HFFc6 (cell line): ENCODE data around the gene KIF26B. TPM values are rescaled to one million over a fixed set of nuclear protein-coding genes. Genes with fewer than 3 reads are reported as not detected.
"Not testable (repeated sequence)": the region's sequence is repeated elsewhere in the genome, so short reads cannot be mapped to it uniquely, and the experiment has no call there.

ENCODE experiments used
- DNase-seq: peaks from one replicate; pipeline ENCODE4 v3.0.0-alpha.2; 2018
- H3K27ac Mint-ChIP-seq: 2 replicates; pipeline ENCODE4 v1.8.0; 2020; ENCODE audit warnings: mild to moderate bottlenecking, mixed read lengths
- H3K27me3 Mint-ChIP-seq: 2 replicates; pipeline ENCODE4 v1.8.0; 2021; ENCODE audit warnings: mild to moderate bottlenecking, moderate library complexity, mixed read lengths; ENCODE audit not compliant: insufficient read depth
- H3K36me3 Mint-ChIP-seq: 2 replicates; pipeline ENCODE4 v1.8.0; 2021; ENCODE audit warnings: low read depth, mixed read lengths
- H3K4me1 Mint-ChIP-seq: 2 replicates; pipeline ENCODE4 v1.8.0; 2020; ENCODE audit warnings: low read depth, mixed read lengths
- H3K4me3 Mint-ChIP-seq: 2 replicates; pipeline ENCODE4 v1.8.0; 2020; ENCODE audit warnings: mild to moderate bottlenecking, moderate library complexity, mixed read lengths
- H3K9me3 Mint-ChIP-seq: 2 replicates; pipeline ENCODE4 v1.8.0; 2020; ENCODE audit warnings: mild to moderate bottlenecking, mixed read lengths
- CTCF ChIP-seq: fragments of 200-600 bp; sonication (generic); IDR thresholded peaks from 2 replicates; pipeline ENCODE4 v1.5.0; 2021; ENCODE audit warnings: antibody characterized with exemption, mild to moderate bottlenecking
- total RNA-seq, 6 experiments: library from RNA; stranded (reverse); fragmentation: NEBNext Ultra II Directional; extraction: Animal tissue kit (Norgen Biotek cat#: 25700); gene quantifications; 2 replicates in 1 of 6; 3 replicates in 5 of 6; pipeline ENCODE4 v1.2.3, GENCODE V29; 2021

KIF26B gene
- total RNA-seq, 6 experiments from 2014 or later, result 4.6 to 7.5 (median 5.5) TPM

- Mint-ChIP-seq H3K9me3 (no peaks in the 10 kb centered on the region), H3K36me3 (0 out of 2 replicates have a peak, but pooled peaks cover 5% of the 10 kb centered on the region), H3K4me1 (0 out of 2 replicates have a peak, but pooled peaks cover 4% of the 10 kb centered on the region), H3K27me3 (no peaks in the 10 kb centered on the region; the same call in 1 of the 2 replicates), H3K27ac (no peak overlapping the region), H3K4me3 (no peak overlapping the region)
- DNase-seq, result no peak
- TF ChIP-seq CTCF, result no peak
Measured at GRCh38 chr1:245397771-245398170, 243.0 kb downstream of the KIF26B start.

- no peak for DNase-seq
- no peak for TF ChIP-seq CTCF
- Mint-ChIP-seq H3K9me3 (no peaks in the 10 kb centered on the region), H3K27ac (no peak overlapping the region), H3K4me3 (no peak overlapping the region), H3K4me1 (0 out of 2 replicates have a peak, but pooled peaks cover 4% of the 10 kb centered on the region), H3K36me3 (0 out of 2 replicates have a peak, but pooled peaks cover 3% of the 10 kb centered on the region), H3K27me3 (no peaks in the 10 kb centered on the region; the same call in 1 of the 2 replicates)
Measured at GRCh38 chr1:245398180-245398579, 243.4 kb downstream of the KIF26B start.

GRCh38 chr1:245401881-245402587 lies 247.2 kb downstream of the KIF26B start:
- H3K27ac Mint-ChIP-seq, result no peak overlapping the region
- H3K27me3 Mint-ChIP-seq, result no peaks in the 10 kb centered on the region; the same call in 1 of the 2 replicates
- no peak overlapping the region for H3K4me3 Mint-ChIP-seq
- H3K36me3 Mint-ChIP-seq, result no peaks in the 10 kb centered on the region
- no peaks in the 10 kb centered on the region for H3K9me3 Mint-ChIP-seq
- no peak for TF ChIP-seq CTCF
- no peaks in the 10 kb centered on the region for H3K4me1 Mint-ChIP-seq
- no peak for DNase-seq

- not testable (repeated sequence) for H3K4me1 Mint-ChIP-seq, H3K27ac Mint-ChIP-seq, DNase-seq, H3K4me3 Mint-ChIP-seq, H3K36me3 Mint-ChIP-seq, H3K9me3 Mint-ChIP-seq, H3K27me3 Mint-ChIP-seq
Measured at GRCh38 chr1:245402998-245403397, 248.2 kb downstream of the KIF26B start.

- TF ChIP-seq CTCF, result no peak
- Mint-ChIP-seq H3K36me3 (no peaks in the 10 kb centered on the region), H3K9me3 (no peaks in the 10 kb centered on the region), H3K27ac (no peak overlapping the region), H3K4me1 (peaks cover 4% of the 10 kb centered on the region; the same call in 1 of the 2 replicates), H3K27me3 (no peaks in the 10 kb centered on the region; the same call in 1 of the 2 replicates), H3K4me3 (no peak overlapping the region)
- no peak for DNase-seq
Measured at GRCh38 chr1:245404527-245404926, 249.7 kb downstream of the KIF26B start.

GRCh38 chr1:245404952-245405351 lies 250.2 kb downstream of the KIF26B start:
- H3K4me3 Mint-ChIP-seq, result no peak overlapping the region
- no peaks in the 10 kb centered on the region for H3K9me3 Mint-ChIP-seq
- no peak overlapping the region for H3K27ac Mint-ChIP-seq
- no peaks in the 10 kb centered on the region; the same call in 1 of the 2 replicates for H3K27me3 Mint-ChIP-seq
- DNase-seq, result no peak
- H3K4me1 Mint-ChIP-seq, result peaks cover 8% of the 10 kb centered on the region; the same call in 1 of the 2 replicates
- TF ChIP-seq CTCF, result no peak
- no peaks in the 10 kb centered on the region for H3K36me3 Mint-ChIP-seq
